Neuronal stem cell (in vitro differentiated cells): Measurements from ENCODE around the gene NDNF.

Experiments
- DNase-seq: peaks from one replicate; pipeline ENCODE4 v3.0.0-alpha.2; 2013; ENCODE audit warnings: low spot score
- H2AFZ ChIP-seq: one replicate; pipeline ENCODE4 v1.6.1; 2013; ENCODE audit warnings: mild to moderate bottlenecking, low read length, inconsistent platforms
- H2AK5ac ChIP-seq: 2 replicates; pipeline ENCODE4 v1.6.1; 2013; ENCODE audit warnings: low read depth, mild to moderate bottlenecking, inconsistent platforms, low read length, moderate library complexity, mixed read lengths
- H2BK120ac ChIP-seq: 2 replicates; pipeline ENCODE4 v1.6.1; 2013; ENCODE audit warnings: low read depth, mild to moderate bottlenecking, inconsistent platforms, low read length, moderate library complexity, mixed read lengths
- H2BK12ac ChIP-seq: one replicate; pipeline ENCODE4 v1.6.1; 2013; ENCODE audit warnings: low read length, inconsistent platforms
- H2BK15ac ChIP-seq: 2 replicates; pipeline ENCODE4 v1.6.1; 2013; ENCODE audit warnings: mild to moderate bottlenecking, low read length, inconsistent platforms, mixed read lengths
- H2BK5ac ChIP-seq: one replicate; pipeline ENCODE4 v1.6.1; 2013; ENCODE audit warnings: inconsistent platforms, mild to moderate bottlenecking, low read length, moderate library complexity
- H3K14ac ChIP-seq: one replicate; pipeline ENCODE4 v1.6.1; 2013; ENCODE audit warnings: low read length, inconsistent platforms
- H3K18ac ChIP-seq: 2 replicates; pipeline ENCODE4 v1.6.1; 2013; ENCODE audit warnings: low read length, inconsistent platforms
- H3K23ac ChIP-seq: 2 replicates; pipeline ENCODE4 v1.6.1; 2013; ENCODE audit warnings: low read depth, mild to moderate bottlenecking, mixed read lengths, low read length, inconsistent platforms; ENCODE audit not compliant: poor library complexity
- H3K27ac ChIP-seq: replicated peaks from 3 replicates; pipeline ENCODE4 v1.5.1; 2013; ENCODE audit warnings: low read length, inconsistent platforms
- H3K27me3 ChIP-seq, 3 experiments: 2 replicates each; pipeline ENCODE4 v1.6.1; 2013; ENCODE audit warnings: low read length in 3 of 3, mild to moderate bottlenecking in 2 of 3, inconsistent platforms in 1 of 3, low read depth in 1 of 3, mixed read lengths in 1 of 3, moderate library complexity in 1 of 3; ENCODE audit not compliant: control insufficient read depth in 3 of 3, insufficient read depth in 3 of 3
- H3K36me3 ChIP-seq, 2 donors: replicated peaks in 1 of 2; 2 replicates each; pipeline ENCODE4 v1.6.1; 2013; ENCODE audit warnings: low read length in 2 of 2; ENCODE audit not compliant: control insufficient read depth in 2 of 2, insufficient read depth in 2 of 2
- H3K4ac ChIP-seq: 2 replicates; pipeline ENCODE4 v1.6.1; 2013; ENCODE audit warnings: inconsistent platforms, mild to moderate bottlenecking, low read length, moderate library complexity
- H3K4me1 ChIP-seq, 2 donors: 1 replicate in 1 of 2; 2 replicates in 1 of 2; pipeline ENCODE4 v1.6.1; 2013; ENCODE audit warnings: low read length in 2 of 2, low read depth in 1 of 2; ENCODE audit not compliant: control insufficient read depth in 2 of 2, insufficient read depth in 1 of 2
- H3K4me2 ChIP-seq: one replicate; pipeline ENCODE4 v1.6.1; 2013; ENCODE audit warnings: mild to moderate bottlenecking, low read length, inconsistent platforms; ENCODE audit not compliant: insufficient read depth, poor library complexity, severe bottlenecking
- H3K4me3 ChIP-seq, 2 donors: 2 replicates each; pipeline ENCODE4 v1.5.1; 2013; ENCODE audit warnings: low read length in 2 of 2, mild to moderate bottlenecking in 2 of 2, inconsistent platforms in 1 of 2, moderate library complexity in 1 of 2
- H3K79me1 ChIP-seq: one replicate; pipeline ENCODE4 v1.6.1; 2013; ENCODE audit warnings: low read depth, mild to moderate bottlenecking, inconsistent platforms, low read length, moderate library complexity
- H3K9ac ChIP-seq: one replicate; pipeline ENCODE4 v1.6.1; 2013; ENCODE audit warnings: mild to moderate bottlenecking, low read depth, low read length, inconsistent platforms; ENCODE audit not compliant: poor library complexity
- H3K9me3 ChIP-seq, 2 donors: replicated peaks in 1 of 2; 2 replicates each; pipeline versions ENCODE3 to v1.6.1; 2013; ENCODE audit warnings: low read length in 2 of 2, mild to moderate bottlenecking in 2 of 2, inconsistent platforms in 1 of 2, low read depth in 1 of 2, mixed read lengths in 1 of 2, moderate library complexity in 1 of 2; ENCODE audit not compliant: control insufficient read depth in 2 of 2, insufficient read depth in 1 of 2
- H4K8ac ChIP-seq: one replicate; pipeline ENCODE4 v1.6.1; 2013; ENCODE audit warnings: low read depth, mild to moderate bottlenecking, inconsistent platforms, low read length, moderate library complexity
- H4K91ac ChIP-seq: one replicate; pipeline ENCODE4 v1.6.1; 2013; ENCODE audit warnings: low read length, low read depth, mild to moderate bottlenecking, inconsistent platforms; ENCODE audit not compliant: poor library complexity
- WGBS, 2 donors: extraction: QIAGEN DNeasy Blood & Tissue Kit; methylation state at CpG; one replicate each; pipeline ENCODE4 v1.1.7; 2013; ENCODE audit warnings: missing lambda C conversion rate in 2 of 2, mixed read lengths in 1 of 2; ENCODE audit not compliant: insufficient read length in 2 of 2, insufficient replicate concordance in 1 of 2; ENCODE audit errors: extremely low coverage in 2 of 2; 5-methylcytosine and 5-hydroxymethylcytosine counted together

The NDNF gene

GRCh38 chr4:121073004-121073435 is 685 bp upstream of the NDNF start:
- Histone ChIP-seq H3K27ac (peak overlapping the region; percentile 39), H3K14ac (no peak overlapping the region), H3K9me3 (no peaks in the 10 kb centered on the region), H2BK12ac (peak overlapping the region; percentile 97), H3K9ac (peak overlapping the region; percentile 79), H3K18ac (peak overlapping the region; percentile 99), H2BK5ac (peak overlapping the region; percentile 96), H3K4ac (peak overlapping the region; percentile 14), H3K23ac (peak overlapping the region; percentile 75), H2BK15ac (peak overlapping the region; percentile 96), H3K4me3 (peak overlapping the region; percentile 78 to 87), H2AFZ (peak overlapping the region; percentile 93), H2AK5ac (no peak overlapping the region), H4K91ac (peak overlapping the region; percentile 24), H3K27me3 (peaks cover 0 to 26% (median 5%) of the 10 kb centered on the region in 3 experiments), H2BK120ac (peak overlapping the region; percentile 74), H3K36me3 (no peaks in the 10 kb centered on the region), H4K8ac (peak overlapping the region; percentile 30), H3K79me1 (peaks cover 2% of the 10 kb centered on the region), H3K4me2 (peak overlapping the region; percentile 95), H3K4me1 (peaks cover 1 to 13% of the 10 kb centered on the region in 2 donors)
- DNase-seq = peak; percentile 47
- WGBS, 2 donors = no CpG with 5 or more reads among the region's 12 CpGs

- Histone ChIP-seq H3K36me3 (no peaks in the 10 kb centered on the region), H4K91ac (no peak overlapping the region), H3K23ac (no peak overlapping the region), H3K9me3 (no peaks in the 10 kb centered on the region), H3K27ac (no peak overlapping the region), H3K79me1 (peaks cover 2% of the 10 kb centered on the region), H3K4me1 (peaks cover 1 to 13% of the 10 kb centered on the region in 2 donors), H2AFZ (peak overlapping the region; percentile 93), H2BK15ac (peak overlapping the region; percentile 89), H3K4ac (no peak overlapping the region), H3K4me2 (peak overlapping the region; percentile 82), H4K8ac (no peak overlapping the region), H3K27me3 (peaks cover 0 to 21% (median 5%) of the 10 kb centered on the region in 3 experiments), H3K9ac (peak overlapping the region; percentile 84), H2BK5ac (peak overlapping the region; percentile 96), H2AK5ac (no peak overlapping the region), H2BK120ac (no peak overlapping the region), H3K14ac (peak overlapping the region; percentile 71), H3K18ac (peak overlapping the region; percentile 97), H3K4me3 (peak overlapping the region; percentile 78 to 87), H2BK12ac (peak overlapping the region; percentile 90)
- DNase-seq = peak; percentile 57
- WGBS, 2 donors = no CpG with 5 or more reads among the region's 34 CpGs
Measured at GRCh38 chr4:121071640-121072223, 603 bp downstream of the NDNF start.

DNA sequence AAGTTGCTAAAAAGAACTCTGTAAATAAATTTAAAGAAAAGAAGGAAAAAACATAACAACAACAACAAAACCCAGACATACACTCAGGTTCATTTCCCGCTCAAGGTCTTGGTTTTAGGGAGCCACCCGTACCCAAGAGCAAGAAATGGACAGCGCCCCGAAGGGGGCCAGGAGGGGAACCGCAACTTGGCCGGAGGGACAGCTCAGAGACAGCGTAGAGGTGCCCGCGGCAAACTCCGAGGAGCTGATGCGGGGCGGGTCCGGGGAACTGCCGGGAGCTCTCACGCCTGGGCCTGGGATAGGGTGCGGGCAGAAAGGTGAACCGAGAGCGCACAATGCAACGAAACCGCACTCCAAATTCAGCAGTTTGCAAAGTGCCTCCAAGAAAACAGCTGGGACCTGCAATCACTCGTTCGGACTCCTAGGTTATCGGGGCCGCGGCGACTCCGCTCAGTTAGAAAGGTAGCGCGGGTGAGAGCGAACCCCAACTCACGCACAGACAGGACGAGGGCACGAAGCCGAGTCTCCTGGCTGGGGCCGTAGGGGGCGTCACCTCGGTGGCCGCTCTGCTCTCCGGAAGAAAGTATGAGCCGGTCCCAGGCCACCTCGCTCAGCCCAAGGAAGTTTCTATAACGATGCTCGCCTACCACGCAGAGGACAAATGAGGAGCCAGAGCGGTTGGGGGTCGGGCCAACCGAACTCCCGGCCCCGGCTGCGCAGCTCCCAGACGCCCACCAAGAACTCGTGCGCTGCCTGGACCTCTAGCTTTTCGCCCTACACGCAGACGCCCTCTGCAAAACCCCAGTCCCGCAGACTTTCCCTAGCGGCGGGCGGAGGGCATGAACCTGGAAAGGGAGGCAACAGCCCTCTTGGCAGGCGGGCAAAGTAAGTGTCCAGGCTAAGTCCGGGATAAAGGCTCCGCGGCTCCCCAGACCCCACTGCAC is 1.4 kb downstream of the NDNF start:
- Histone ChIP-seq H4K91ac (no peak overlapping the region), H3K9me3 (no peaks in the 10 kb centered on the region), H2BK15ac (peak overlapping the region; percentile 91), H3K27me3 (peaks cover 0 to 18% (median 5%) of the 10 kb centered on the region in 3 experiments), H3K14ac (peak overlapping the region; percentile 79), H4K8ac (no peak overlapping the region), H3K4me3 (peak overlapping the region; percentile 78 to 87), H3K27ac (peak overlapping the region; percentile 49), H2BK12ac (peak overlapping the region; percentile 54), H3K4me1 (peaks cover 1 to 13% of the 10 kb centered on the region in 2 donors), H3K36me3 (no peaks in the 10 kb centered on the region), H2AFZ (peak overlapping the region; percentile 93), H3K9ac (peak overlapping the region; percentile 84), H3K79me1 (peaks cover 2% of the 10 kb centered on the region), H3K23ac (peak overlapping the region; percentile 50), H2BK120ac (peak overlapping the region; percentile 85), H3K4ac (no peak overlapping the region), H2AK5ac (no peak overlapping the region), H3K18ac (peak overlapping the region; percentile 92), H2BK5ac (peak overlapping the region; percentile 80), H3K4me2 (peak overlapping the region; percentile 82)
- peak; percentile 62 for DNase-seq
- WGBS, 2 donors = no CpG with 5 or more reads among the region's 64 CpGs

DNA sequence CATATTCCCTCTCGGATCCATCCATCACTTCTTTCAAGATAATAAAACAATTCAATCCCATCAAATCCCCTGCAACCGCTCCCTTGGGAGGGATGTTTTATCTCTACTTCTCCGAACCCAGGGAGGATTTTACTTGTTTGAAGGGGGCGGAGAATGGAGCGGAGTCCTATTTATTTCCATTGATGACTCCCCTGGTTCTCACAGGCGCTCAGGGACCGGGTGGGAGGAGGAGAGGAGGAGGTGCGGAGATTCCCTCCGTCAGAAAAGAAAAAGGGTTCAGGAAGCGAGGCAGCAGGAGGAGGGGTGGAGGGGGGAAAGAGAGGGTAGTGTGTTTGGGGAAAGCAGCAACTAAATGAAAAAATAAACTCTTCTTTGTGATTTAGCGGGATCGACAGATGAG is 2.1 kb downstream of the NDNF start:
- H2AK5ac ChIP-seq = no peak overlapping the region
- H3K4me3 ChIP-seq = peak overlapping the region; percentile 23 to 78
- H3K14ac ChIP-seq = no peak overlapping the region
- no peak overlapping the region for H3K9ac ChIP-seq
- H2BK5ac ChIP-seq = no peak overlapping the region
- H2BK15ac ChIP-seq = no peak overlapping the region
- no peak overlapping the region for H3K27ac ChIP-seq
- 100% methylated on average over 1 of the region's 12 CpGs; no CpG with 5 or more reads in 1 of the 2 donors for WGBS, 2 donors
- H4K91ac ChIP-seq = no peak overlapping the region
- no peaks in the 10 kb centered on the region for H3K9me3 ChIP-seq
- no peak overlapping the region for H3K23ac ChIP-seq
- peaks cover 0 to 14% (median 5%) of the 10 kb centered on the region in 3 experiments for H3K27me3 ChIP-seq
- H2BK12ac ChIP-seq = no peak overlapping the region
- peaks cover 2% of the 10 kb centered on the region for H3K79me1 ChIP-seq
- H3K36me3 ChIP-seq = no peaks in the 10 kb centered on the region
- peaks cover 1 to 13% of the 10 kb centered on the region in 2 donors for H3K4me1 ChIP-seq
- H2BK120ac ChIP-seq = no peak overlapping the region
- peak overlapping the region; percentile 93 for H2AFZ ChIP-seq
- H4K8ac ChIP-seq = no peak overlapping the region
- H3K4ac ChIP-seq = no peak overlapping the region
- H3K18ac ChIP-seq = no peak overlapping the region
- DNase-seq = peak; percentile 27
- peak overlapping the region; percentile 34 for H3K4me2 ChIP-seq
